Liver (tissue), 2 donors: ENCODE data around the gene GHR.

Experiments used
- YY1 ChIP-seq: IDR thresholded peaks from 2 replicates; pipeline ENCODE4 v1.6.1; 2016; ENCODE audit warnings: antibody characterized with exemption, mild to moderate bottlenecking
- TF ChIP-seq, protein P1 (sequence below): fragments of 150-350 bp; IDR thresholded peaks from 2 replicates; pipeline ENCODE4 v1.5.1; 2017; ENCODE audit warnings: improper control_type of control experiment, low read depth, low read length; ENCODE audit not compliant: missing input control
- donor health status: healthy.

DNA sequence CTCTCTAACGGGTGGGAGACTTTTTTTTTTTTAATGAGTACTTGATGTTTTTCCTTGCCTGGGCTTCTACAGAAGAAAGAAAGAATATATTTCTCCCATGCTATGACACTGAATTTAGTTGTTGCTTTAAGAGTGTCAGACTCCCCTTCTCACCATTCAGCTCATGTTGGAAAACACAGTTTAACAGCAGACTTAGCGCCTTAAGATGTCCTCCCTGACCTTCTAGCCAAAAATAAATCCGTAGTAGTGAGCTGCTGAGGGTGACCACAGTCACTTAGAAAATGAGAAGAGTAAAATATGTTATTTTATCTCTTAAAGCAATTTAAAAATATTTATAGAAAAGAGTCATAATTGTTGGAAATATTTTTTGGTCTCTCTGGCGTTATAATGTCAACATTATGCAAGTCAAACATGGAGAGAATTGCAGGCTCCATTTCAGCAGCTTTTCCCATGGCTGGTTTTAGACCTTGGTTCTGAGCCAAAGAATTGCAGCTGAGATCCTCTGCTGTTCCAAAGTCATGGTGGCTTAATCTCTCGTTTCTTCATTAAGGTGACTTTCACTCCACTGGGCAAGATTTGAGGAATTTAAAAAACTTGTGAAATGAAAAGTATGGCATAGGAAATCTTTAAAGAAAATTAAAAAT, 143.5 kb downstream of the GHR start:
- TF ChIP-seq YY1 = peak; percentile 97
- TF ChIP-seq, protein P1, sequence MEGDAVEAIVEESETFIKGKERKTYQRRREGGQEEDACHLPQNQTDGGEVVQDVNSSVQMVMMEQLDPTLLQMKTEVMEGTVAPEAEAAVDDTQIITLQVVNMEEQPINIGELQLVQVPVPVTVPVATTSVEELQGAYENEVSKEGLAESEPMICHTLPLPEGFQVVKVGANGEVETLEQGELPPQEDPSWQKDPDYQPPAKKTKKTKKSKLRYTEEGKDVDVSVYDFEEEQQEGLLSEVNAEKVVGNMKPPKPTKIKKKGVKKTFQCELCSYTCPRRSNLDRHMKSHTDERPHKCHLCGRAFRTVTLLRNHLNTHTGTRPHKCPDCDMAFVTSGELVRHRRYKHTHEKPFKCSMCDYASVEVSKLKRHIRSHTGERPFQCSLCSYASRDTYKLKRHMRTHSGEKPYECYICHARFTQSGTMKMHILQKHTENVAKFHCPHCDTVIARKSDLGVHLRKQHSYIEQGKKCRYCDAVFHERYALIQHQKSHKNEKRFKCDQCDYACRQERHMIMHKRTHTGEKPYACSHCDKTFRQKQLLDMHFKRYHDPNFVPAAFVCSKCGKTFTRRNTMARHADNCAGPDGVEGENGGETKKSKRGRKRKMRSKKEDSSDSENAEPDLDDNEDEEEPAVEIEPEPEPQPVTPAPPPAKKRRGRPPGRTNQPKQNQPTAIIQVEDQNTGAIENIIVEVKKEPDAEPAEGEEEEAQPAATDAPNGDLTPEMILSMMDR = no peak
